ENCODE measurements around the gene CTNNA3.

CTNNA3 gene

GRCh38 chr10:67520924-67521520 lies 175.0 kb downstream of the CTNNA3 start:
- peak; percentile 60 for DNase-seq (ENCODE audit: low read depth)
- H3K4me3 ChIP-seq (ENCODE audit: low read length) = no peak overlapping the region

GRCh38 chr10:67519434-67519833 lies 176.6 kb downstream of the CTNNA3 start:
- TF ChIP-seq CTCF (IDR thresholded peaks at IDR 0.05; ENCODE audit: insufficient read depth, low read depth, low read length, missing control alignments) = no peak
- no peak for DNase-seq (ENCODE audit: low read depth)
- no peak overlapping the region for H3K4me3 ChIP-seq (ENCODE audit: low read length)

More at GRCh38 chr10:67520924-67521520, 175.0 kb downstream of the CTNNA3 start:
- peak; percentile 86 for TF ChIP-seq CTCF (IDR thresholded peaks at IDR 0.05; ENCODE audit: insufficient read depth, low read depth, low read length, missing control alignments)

- no peak for TF ChIP-seq CTCF (IDR thresholded peaks at IDR 0.05; ENCODE audit: insufficient read depth, low read depth, low read length, missing control alignments)
- peak; percentile 8 for DNase-seq (ENCODE audit: low read depth)
- no peak overlapping the region for H3K4me3 ChIP-seq (ENCODE audit: low read length)
Measured at GRCh38 chr10:67518756-67519155, 177.2 kb downstream of the CTNNA3 start.

GRCh38 chr10:67518043-67518442 lies 178.0 kb downstream of the CTNNA3 start:
- DNase-seq (ENCODE audit: low read depth) = no peak
- no peak for TF ChIP-seq CTCF (IDR thresholded peaks at IDR 0.05; ENCODE audit: insufficient read depth, low read depth, low read length, missing control alignments)
- no peak overlapping the region for H3K4me3 ChIP-seq (ENCODE audit: low read length)

- H3K4me3 ChIP-seq (ENCODE audit: low read length) = no peak overlapping the region
- DNase-seq (ENCODE audit: low read depth) = no peak
- TF ChIP-seq CTCF (IDR thresholded peaks at IDR 0.05; ENCODE audit: insufficient read depth, low read depth, low read length, missing control alignments) = no peak
Measured at GRCh38 chr10:67506757-67507091, 189.3 kb downstream of the CTNNA3 start.

GRCh38 chr10:67506083-67506756 lies 189.8 kb downstream of the CTNNA3 start:
- no peak for DNase-seq (ENCODE audit: low read depth)
- no peak for TF ChIP-seq CTCF (IDR thresholded peaks at IDR 0.05; ENCODE audit: insufficient read depth, low read depth, low read length, missing control alignments)
- no peak overlapping the region for H3K4me3 ChIP-seq (ENCODE audit: low read length)

Data from epithelial cell of esophagus (primary cell).